Activated CD4-positive, alpha-beta T cell treated with anti-CD3 and anti-CD28 coated beads, Interleukin-2, amount 50 U/mL, for 4 hours (primary cell): ENCODE measurements around the gene UCP3.

Source experiments
- DNase-seq, 2 experiments: peaks; one replicate each; pipeline ENCODE4 v3.0.0-alpha.2; 2020

Gene UCP3

DNA sequence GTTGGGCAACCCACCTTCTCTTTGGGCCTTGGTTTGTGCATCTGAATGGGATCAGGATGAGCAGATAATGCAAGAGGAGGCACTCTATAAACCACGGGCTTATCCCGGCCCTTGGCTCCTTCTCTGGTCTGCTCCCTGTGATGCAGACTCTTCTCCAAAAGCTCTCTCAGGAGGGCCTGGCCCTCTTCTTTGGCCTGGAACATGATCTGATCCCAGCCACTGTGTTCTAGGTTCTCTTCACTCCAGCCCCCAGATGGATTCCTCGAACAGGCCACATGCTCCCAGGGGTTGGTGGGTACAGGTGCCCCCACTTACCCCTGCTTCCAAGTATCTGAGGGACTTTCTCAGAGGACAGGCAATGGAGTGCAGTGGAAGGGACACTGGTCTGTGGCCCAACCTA lies 8.7 kb upstream of the UCP3 start:
- no peak for DNase-seq

DNA sequence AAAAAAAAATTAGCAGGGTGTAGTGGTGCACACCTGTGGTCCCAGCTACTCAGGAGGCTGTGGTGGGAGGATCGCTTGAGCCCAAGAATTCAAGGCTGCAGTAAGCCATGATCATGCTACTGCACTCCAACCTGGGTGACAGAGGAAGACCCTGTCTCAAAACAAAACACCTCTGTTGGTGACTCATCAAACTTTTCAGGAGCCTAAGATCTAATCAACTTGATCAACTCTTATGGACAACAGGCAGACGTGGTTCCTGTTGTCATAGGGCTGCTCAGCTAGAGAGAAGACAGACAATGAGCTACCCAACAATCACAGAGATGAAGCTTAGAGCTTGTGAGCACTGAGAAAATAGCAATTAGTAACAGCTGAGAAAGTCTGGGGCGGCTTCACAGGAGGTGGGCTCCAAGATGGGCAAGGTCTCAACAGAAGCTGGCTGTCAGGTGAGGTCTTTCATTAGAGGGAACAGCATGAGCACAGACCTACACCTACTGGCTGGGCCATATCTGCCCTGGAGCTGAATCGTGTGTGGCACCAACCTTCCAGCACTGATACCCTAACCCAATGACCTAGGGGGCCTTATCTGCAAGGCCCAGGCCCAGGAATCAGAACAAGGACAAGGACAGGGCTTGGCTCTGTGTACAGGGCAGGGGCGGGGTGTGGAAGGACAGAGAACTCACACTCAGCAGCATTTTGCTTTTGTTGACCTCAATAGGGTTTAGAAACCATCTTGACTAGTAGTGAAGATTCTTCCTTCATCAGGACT lies 7.2 kb upstream of the UCP3 start:
- no peak for DNase-seq

DNA sequence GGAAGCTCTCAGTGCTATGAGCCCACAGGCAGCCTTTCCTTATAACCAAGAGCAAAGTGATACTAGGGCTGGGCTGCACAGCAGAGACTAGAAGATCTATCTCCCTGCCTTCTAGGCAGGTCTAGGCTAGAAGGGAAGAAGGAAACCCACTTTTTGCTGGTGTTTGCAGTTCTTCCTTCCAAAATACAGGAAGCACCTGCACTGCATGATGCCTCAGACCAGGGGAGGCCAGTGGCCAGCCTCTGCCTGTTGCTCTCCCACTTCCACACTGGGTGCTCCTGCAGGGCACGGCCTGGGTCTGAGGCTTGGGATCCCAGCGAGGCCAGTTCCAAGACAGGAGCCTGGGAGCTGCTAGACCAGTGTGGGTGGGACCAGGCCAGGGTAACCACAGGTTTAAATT lies 6.0 kb upstream of the UCP3 start:
- DNase-seq, result no peak

DNA sequence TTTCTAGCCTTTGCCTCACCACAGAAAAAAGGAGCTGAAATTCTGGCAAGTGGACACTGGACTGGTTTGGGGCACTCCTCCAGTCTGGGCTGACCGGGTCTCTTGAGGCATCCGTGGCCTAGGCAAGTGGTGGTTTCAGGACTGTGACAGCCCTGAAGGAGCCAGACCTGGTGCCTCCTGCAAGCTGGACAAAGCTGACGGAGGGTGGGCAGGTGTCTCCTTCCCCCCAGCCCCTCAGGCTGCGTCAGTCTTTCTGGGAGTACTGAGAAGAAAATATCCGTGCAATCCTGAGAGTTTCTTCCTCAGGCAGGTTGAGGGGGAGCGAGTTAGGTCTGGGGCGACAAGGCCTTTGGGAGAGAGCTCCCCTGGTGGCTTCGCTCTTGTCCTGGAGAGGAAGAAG lies 4.3 kb upstream of the UCP3 start:
- DNase-seq, result no peak

DNA sequence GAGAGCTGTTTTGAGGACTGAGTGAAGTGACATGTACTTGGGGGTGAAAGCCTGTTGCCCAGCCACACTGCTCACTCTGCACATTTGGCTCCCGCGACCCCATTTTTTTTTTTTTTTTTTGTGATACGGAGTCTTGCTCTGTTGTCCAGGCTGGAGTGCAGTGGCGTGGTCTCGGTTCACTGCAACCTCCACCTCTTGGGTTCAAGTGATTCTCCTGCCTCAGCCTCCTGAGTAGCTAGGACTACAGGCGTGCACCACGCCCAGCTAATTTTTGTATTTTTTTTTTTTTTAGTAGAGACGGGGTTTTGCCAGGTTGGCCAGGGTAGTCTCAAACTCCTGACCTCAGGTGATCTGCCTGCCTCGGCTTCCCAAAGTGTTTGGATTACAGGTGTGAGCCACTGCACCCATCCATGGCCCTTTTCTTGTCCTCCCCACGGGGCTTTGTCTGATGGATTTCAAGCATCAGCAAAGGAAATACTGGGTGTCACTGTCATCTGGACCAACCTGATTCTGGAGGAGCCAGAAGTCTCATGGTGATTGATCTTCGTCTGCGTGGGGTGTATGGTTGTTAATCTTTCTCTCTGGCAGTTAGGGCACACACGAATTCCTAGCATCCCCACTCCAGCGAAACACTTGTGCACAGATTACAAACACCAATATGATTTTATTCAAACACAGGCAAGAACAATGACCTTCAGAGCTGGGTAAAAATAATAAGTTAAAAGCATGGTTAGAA lies 3.4 kb upstream of the UCP3 start:
- no peak for DNase-seq

DNA sequence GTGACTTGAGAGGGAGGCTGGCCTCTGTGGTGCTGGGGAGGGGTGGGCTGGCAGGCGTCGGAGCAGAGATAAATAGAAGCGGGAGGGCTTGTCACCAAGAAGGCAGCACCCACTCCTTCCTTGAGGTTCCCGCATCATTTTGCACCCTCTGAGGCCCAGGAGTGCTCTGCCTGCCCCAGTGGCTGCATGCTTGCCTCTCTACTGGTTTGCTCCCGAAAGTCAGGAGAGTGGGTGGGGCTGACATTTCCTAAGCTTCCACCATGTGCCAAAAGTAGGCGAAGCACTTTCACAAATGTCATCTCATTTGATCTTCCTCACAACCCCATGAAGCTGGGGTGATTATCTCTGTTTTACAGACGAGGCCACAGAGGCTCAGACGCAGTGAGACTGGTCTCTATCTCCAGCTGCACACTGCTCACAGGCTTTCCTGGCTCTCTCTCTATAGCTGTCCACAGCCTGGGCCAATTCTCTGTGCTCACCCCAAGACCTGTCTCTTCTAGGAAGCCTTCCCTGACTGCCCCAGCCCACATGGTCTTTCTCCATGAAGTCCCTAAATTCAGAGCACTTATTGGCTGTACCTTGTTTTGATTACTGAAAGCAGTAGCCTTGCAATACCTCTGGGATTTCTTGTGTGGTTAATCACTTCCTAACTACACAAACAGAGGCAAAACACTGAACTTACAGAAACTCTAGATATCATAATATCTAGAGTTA lies 2.6 kb upstream of the UCP3 start:
- DNase-seq, result peak in 1 of 2 experiments; percentile 27

DNA sequence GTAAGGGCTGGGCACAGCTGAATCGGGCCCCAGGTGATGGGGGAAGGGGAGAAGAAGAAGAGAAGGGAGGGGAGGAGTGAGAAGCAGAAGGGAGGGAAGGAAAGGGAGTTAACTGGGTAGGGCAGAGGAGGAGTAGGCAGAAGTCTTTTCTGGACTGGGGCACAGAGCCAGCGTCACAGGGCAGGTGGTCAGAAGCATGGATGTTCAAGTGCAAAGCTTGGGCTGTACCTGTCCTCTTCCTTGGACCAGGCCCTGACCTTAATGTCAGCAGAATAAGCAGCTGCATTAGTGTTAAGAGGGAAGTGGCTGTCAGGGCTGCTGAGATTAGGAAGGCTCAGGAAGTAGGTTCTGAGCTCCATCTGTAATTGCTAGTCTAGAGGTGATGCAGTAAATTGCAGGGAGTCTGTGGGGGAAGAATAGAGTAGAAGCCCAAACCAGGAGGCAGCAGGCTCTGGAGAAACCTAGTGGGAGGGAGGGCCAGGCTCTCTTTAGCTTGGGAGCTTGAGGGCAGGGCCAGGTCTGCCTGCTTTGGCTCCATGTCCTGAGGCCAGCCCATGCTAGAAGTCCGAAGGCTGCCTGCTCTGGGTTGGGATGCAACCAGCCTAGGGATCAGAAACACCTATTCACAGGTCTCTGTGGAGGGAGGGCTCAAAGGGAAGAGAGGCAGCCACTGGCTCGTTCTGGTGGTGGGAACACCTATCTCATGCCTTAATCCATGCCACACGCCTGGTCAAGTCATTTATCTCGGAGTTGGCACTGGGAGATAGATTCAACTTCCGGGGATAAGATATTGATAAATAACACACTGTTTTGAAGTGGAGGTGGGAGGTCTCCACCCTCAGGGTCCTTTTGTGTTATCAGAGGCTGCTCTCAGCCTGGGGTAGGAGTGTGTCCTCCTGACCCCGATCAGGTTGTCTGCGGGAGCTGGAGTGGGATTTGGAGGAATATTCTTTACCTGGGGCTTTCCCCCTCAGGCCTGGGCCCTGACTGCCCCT lies 1.7 kb upstream of the UCP3 start:
- DNase-seq, result no peak

DNA sequence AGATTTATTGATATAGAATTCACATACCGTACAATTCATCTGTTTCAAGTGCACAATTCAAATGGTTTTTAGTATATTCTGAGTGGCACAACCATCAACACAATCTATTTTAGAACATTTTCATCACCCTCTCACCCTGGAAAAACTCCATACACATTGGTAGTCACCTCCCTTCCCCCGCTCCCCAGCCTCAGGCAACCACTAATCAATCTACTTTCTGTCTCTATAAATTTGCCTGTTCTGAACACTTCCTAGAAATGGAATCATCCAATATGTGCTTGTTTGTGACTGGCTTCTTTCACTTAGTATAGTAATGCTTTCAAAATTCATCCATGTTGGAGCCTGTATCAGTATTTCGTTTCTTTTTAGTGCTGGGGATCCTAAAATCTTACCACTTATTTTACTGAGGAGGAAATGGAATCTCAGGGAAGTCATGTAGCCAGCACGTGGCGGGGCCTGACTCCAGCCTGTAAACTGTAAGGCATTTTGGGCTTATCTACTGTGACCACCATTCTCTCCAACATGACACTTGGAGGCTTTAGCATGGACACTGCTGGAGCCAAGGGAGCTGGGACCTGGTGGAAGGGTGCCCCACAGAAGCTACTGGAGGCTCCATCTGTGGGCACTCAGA lies 905 bp upstream of the UCP3 start:
- DNase-seq, result no peak

DNA sequence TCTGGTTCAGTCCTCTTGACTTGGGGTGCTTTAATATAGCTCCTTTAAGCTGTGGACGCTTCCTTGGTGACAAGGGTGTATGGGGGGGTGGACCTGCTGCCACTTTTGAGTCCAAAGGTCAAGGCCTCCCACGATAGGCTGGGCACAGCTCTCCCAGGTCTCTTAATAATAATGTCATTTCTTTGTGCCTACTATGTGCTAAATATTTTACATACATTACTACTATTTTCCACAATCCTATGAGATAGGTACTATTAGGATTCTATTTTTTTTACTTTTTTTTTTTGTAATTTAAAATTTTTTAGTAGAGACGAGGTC lies 304 bp upstream of the UCP3 start:
- no peak for DNase-seq

DNA sequence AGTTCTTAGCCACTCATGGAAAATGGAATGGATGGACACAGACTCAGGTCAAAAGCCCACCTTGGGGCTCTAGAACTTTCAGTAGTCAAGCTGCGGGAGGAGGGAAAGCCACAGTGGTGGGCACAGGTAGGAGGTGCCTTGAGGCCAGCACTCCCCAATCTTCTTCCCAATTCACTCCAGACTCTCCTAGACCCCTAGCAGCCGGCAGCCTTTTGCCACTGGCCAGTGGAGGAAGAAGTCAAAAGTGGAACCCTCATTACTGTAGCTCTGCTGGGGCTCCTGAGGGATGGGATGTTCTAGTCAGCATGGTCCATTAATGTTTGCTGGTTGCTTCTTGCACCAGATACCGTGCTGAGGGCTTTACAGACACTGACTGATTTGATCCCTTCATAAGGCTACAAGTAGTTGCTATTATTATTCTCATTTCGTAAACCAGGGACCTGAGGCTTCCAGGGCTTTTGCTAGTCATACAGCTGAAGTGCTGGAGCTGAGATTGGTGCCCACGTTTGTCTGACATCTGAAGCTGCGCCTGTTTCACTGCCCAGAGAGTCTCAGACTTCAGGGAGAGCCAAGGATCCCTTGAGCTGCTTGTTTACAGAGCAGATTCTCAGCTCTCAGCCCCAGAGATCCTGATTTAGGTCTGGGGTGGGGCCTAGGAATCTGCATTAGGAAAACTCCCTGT lies 1.1 kb downstream of the UCP3 start:
- DNase-seq, result no peak

DNA sequence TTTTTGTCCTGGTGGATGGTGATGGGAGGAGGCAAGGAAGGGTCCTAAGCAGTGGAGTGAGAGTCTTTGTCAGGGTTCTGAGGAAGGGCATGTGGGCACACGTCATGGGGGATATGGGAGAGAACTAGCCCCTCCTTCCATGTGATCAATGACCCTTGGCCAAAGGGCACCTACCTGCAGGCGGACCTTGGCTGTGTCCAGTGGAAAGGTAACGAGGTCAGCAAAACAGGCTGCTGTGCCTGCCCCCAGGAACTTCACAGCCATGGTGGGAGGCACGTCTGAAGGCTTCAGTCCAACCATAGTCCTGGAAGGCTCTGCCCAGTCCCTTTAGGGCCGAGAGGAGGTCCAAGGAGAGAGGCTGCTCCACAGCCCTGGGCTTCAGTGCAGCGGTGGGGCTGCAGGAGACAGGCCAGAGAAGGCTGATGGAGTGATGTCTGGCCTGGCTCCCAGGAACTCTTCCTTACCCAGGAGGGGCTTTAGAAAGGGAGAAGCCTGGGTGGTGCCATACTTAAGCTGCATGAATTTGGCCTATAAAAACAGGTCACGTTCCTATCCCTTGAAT lies 2.1 kb downstream of the UCP3 start:
- DNase-seq, result no peak

DNA sequence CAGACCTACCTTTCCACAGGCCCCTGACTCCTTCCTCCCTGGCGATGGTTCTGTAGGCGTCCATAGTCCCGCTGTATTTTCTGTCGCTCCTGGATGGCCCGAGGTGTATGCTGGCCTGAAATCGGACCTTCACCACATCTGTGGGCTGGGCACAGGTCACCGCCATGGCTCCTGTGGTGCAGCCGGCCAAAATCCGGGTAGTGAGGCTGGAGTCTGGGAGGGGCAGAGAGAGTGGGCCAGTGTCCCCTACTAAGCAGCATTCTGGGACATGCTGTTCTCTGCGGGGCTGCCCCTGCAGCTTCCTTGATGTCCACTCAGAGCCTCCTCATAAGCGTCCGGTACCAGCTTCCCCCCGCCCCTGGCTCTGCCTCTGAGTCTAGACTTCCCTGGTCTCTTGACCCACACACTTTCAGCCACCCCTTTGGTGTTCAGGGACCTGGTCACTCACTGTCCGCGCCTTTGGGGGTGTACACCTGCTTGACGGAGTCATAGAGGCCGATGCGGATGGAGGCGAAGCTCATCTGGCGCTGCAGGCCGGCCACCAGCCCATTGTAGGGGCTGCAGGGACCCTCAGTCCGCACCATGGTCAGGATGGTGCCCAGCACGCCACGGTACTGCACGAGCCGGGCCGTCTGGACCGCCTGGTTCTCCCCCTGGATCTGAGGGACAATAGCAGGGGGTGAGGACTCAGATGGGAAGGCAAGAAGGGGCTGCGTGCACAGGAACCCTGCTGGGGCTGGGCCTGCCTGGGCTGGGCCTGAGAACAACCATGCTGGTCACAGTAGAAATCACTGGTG lies 3.0 kb downstream of the UCP3 start:
- no peak for DNase-seq

DNA sequence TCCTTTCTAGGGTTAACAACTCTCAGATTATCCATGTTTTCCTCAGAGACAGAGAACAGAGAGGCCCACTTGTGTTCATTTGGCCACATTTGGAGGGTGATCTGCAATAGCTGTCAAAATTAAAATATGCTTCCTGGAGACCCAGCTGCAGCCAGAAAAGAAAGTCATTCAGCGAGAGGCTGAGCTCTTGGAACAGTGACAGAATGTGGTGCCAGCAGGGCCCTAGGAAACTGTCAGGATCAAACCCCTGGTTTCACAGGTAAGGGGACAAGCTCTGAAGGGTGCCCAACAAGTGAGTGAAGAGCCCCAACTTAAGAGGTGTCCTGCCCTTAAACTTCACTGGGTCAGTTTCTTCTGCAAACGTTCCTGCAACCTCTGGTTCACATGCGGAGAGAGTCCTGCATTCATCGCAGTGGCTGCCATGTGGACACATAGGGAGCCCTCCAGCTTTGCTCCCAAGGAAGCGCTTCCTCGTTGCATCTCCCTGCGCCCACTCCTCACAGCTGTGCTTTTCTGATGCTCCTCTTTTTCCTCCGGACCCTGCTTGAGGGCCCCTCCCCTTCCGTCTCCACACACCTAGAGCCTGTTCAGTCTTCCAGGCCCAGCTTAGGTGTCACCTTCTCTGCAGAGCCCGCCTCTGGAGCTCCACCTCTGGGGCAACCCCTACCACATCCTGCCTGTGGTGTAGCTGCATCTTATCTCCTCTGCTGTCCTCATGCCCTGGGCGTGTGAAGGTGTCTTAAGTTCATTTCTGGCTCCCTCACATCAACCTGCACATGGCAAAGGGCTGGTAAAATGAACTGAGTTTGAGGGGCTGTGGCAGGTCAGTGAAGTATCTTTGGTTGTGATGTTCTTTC lies 3.9 kb downstream of the UCP3 start:
- peak; percentile 77 to 80 for DNase-seq

DNA sequence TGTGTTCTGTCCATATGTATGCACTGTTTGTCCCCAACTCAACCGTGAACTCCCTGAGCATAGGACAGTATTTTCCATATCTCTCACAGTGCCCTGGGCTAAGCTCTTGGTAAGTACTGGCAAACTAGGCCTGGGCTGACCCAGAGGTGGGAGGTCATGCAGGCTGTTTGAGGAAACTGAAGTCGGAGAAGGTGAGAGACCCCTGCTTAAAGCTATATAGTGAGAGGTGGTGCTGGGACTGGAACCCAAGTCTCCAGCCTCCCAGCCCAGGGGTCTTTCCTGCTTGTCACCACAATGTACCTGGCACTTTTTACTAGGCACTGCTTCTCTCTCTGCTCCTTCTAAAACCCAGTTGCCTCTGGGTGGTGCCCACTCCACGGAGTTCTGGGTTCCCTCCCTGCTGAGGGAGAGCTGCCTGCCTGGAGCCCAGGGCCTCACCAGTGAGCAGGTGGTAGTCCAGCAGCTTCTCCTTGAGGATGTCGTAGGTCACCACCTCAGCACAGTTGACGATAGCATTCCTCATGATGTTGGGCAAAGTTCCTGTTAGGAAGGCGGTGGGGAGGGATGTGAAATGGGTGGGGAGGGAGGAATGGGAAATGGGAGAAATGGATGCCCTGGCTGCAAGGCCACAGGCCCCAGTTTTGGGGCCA lies 4.7 kb downstream of the UCP3 start:
- DNase-seq, result no peak

DNA sequence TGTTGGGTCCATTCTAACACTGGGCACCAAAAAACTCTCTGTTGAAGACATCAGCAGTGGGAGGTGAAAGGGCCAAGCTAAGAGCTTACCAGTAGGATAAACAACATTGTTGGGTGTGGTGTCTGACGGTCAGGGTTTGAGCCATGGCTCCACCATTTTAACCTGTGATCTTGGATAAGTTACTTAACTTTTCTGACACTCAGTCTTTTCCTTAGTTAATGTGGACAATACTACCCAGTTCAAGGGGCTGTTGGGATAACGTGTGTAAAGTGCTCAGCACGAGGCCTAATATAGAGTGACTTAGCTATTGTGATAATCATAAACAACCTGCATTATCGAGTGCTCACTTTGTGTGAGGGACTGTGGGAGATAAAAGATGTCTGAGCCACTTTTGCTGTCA lies 6.1 kb downstream of the UCP3 start:
- no peak for DNase-seq

DNA sequence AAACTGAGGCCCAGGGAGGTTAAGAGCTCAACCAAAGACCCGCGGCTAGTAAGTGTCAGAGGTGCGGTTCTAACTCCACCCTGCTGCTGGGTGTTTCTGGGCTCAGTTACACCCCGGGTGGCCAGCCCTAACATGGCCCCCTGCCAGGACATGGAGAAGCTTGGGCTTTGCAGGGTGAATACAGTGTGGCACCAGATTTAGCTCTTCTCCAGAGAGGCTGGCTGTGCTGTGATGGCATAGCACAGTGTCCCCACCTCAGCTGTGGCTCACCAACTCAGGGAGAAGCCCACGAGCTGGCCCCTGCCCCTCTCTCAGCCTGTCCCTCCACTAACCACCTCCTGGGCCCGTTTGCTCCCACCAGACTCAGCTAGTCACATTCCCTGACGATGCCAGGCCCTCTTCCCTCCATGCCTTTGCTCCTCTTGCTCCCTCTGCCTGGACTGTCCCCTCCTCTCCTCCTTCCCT lies 7.0 kb downstream of the UCP3 start:
- DNase-seq, result no peak

DNA sequence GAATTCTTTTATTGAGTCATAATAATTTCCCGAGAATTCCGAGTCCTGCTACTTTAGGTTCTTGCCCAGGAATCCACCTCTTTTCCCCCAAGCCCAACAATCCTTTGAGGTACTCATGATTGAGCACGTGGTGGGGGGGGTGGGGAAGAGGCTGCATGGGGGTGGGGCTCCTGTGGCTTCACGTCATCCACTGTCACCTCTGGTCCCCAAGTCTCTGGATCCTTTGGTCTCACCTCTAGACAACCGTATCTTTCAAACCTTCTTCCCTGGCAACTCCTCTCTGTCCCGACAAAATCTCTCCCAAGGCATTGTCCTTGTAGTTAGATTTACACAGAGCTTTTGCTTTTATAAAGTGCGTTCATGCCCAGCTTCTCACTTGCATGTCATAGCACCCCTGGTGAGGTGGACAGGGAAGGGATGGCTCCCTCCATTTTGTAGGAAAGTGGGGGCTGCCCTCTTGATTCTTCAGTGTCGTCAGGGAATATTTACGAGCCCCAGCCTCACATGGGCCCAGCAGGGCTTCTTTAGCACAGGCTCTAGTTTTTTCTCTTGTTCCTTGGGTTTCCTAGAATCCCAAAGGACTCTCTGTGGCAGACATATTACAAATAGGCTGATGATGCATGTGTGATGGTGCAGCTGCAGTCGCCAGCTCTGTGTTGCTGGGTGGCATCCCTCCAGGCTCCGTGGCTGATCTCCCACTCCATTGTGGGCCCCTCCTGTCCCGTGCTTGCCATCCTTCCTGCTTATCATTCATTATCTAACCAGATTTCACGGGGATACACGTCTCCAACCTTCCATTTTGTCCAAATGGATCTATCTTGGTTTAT lies 8.4 kb downstream of the UCP3 start:
- no peak for DNase-seq
